ENCODE results near the gene TSPEAR.

TSPEAR gene

GRCh38 chr21:44734841-44735240 is 23.5 kb upstream of the TSPEAR start:
- DNase-seq (ENCODE audit: extremely low read depth, low read depth), result no peak
- TF ChIP-seq, protein P1, sequence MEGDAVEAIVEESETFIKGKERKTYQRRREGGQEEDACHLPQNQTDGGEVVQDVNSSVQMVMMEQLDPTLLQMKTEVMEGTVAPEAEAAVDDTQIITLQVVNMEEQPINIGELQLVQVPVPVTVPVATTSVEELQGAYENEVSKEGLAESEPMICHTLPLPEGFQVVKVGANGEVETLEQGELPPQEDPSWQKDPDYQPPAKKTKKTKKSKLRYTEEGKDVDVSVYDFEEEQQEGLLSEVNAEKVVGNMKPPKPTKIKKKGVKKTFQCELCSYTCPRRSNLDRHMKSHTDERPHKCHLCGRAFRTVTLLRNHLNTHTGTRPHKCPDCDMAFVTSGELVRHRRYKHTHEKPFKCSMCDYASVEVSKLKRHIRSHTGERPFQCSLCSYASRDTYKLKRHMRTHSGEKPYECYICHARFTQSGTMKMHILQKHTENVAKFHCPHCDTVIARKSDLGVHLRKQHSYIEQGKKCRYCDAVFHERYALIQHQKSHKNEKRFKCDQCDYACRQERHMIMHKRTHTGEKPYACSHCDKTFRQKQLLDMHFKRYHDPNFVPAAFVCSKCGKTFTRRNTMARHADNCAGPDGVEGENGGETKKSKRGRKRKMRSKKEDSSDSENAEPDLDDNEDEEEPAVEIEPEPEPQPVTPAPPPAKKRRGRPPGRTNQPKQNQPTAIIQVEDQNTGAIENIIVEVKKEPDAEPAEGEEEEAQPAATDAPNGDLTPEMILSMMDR (IDR thresholded peaks at IDR 0.05; ENCODE audit: low read depth, low read length, missing control alignments), result no peak
- H3K4me3 ChIP-seq (replicated peaks; ENCODE audit: low read depth, low read length), result no peak overlapping the region

- no peak for DNase-seq (ENCODE audit: extremely low read depth, low read depth)
- H3K4me3 ChIP-seq (replicated peaks; ENCODE audit: low read depth, low read length), result no peak overlapping the region
- TF ChIP-seq, protein P1 (IDR thresholded peaks at IDR 0.05; ENCODE audit: low read depth, low read length, missing control alignments), result no peak
These were observed 22.8 kb upstream of the TSPEAR start for GRCh38 chr21:44734026-44734745.

DNA sequence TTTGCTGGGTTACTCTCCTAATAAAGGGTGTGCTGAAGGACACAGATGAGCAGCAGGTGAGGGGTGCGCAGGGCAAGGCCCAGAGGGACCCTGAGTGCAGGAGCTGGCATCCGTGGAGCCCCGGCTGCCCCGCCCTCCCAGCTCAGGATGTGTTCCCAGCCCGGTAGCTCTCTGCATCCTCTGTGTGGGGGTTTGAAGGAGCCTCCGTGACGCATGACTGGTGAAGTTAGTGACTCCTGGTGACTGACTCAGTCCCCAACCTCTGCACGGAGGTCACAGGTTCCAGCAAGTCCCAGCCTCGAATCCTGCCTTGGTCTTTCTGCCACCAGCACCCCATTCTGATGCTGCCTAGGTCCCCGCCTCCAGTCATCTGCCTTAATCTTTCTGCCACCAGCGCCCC is 21.6 kb upstream of the TSPEAR start:
- TF ChIP-seq, protein P1 (IDR thresholded peaks at IDR 0.05; ENCODE audit: low read depth, low read length, missing control alignments), result no peak
- no peak overlapping the region for H3K4me3 ChIP-seq (replicated peaks; ENCODE audit: low read depth, low read length)
- no peak for DNase-seq (ENCODE audit: extremely low read depth, low read depth)

DNA sequence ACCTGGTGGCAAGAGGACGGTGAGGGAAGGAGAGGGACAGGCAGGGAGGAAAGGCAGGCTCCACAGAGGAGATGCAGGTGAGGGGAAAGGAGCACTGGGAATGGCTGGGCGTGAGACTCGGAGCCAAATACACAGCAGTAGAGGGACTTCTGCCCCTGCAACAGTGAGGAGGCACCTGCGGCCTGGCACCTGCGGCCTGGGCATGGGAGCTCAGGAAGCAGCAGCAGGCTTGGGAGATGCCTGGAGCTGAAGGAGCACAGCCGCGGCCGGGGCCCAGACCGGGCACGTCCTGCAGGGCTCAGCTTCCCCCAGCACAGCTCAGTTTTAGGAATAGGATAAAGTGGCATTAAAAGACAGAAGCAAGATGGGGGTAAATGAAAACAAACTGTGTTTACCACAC is 20.9 kb upstream of the TSPEAR start:
- TF ChIP-seq, protein P1 (IDR thresholded peaks at IDR 0.05; ENCODE audit: low read depth, low read length, missing control alignments), result no peak
- no peak overlapping the region for H3K4me3 ChIP-seq (replicated peaks; ENCODE audit: low read depth, low read length)
- no peak for DNase-seq (ENCODE audit: extremely low read depth, low read depth)

- TF ChIP-seq, protein P1 (IDR thresholded peaks at IDR 0.05; ENCODE audit: low read depth, low read length, missing control alignments), result no peak
- no peak for DNase-seq (ENCODE audit: extremely low read depth, low read depth)
These were observed 19.7 kb upstream of the TSPEAR start for GRCh38 chr21:44730951-44731579.

GRCh38 chr21:44730028-44730395 is 18.6 kb upstream of the TSPEAR start:
- TF ChIP-seq, protein P1 (IDR thresholded peaks at IDR 0.05; ENCODE audit: low read depth, low read length, missing control alignments), result no peak
- no peak for DNase-seq (ENCODE audit: extremely low read depth, low read depth)
- no peak overlapping the region for H3K4me3 ChIP-seq (replicated peaks; ENCODE audit: low read depth, low read length)

More at GRCh38 chr21:44730951-44731579, 19.7 kb upstream of the TSPEAR start:
- H3K4me3 ChIP-seq (replicated peaks; ENCODE audit: low read depth, low read length), result no peak overlapping the region
